Nephron (organoid): Measurements from ENCODE around the gene AOPEP.
A peak's percentile ranks its signal among the peaks of the same experiment; 100 is the strongest.
"Not testable (repeated sequence)": the region's sequence is repeated elsewhere in the genome, so short reads cannot be mapped to it uniquely, and the experiment has no call there.

Experiments
- H3K27ac Mint-ChIP-seq, 3 experiments: 2 replicates each; pipeline ENCODE4 v1.8.0; 2020; ENCODE audit warnings: mixed read lengths in 3 of 3, mild to moderate bottlenecking in 2 of 3, moderate library complexity in 1 of 3
- H3K27me3 Mint-ChIP-seq: 2 replicates; pipeline ENCODE4 v1.8.0; 2021; ENCODE audit warnings: low read depth, mild to moderate bottlenecking, moderate library complexity, mixed read lengths
- H3K36me3 Mint-ChIP-seq: 2 replicates; pipeline ENCODE4 v1.8.0; 2020; ENCODE audit warnings: low read depth, mixed read lengths
- H3K4me1 Mint-ChIP-seq: 2 replicates; pipeline ENCODE4 v1.8.0; 2020; ENCODE audit warnings: mixed read lengths
- H3K4me3 Mint-ChIP-seq, 3 experiments: 2 replicates each; pipeline ENCODE4 v1.8.0; 2020; ENCODE audit warnings: mild to moderate bottlenecking in 3 of 3, mixed read lengths in 3 of 3, moderate library complexity in 2 of 3
- H3K9me3 Mint-ChIP-seq: 2 replicates; pipeline ENCODE4 v1.8.0; 2020; ENCODE audit warnings: mixed read lengths
- CTCF ChIP-seq, 3 experiments: fragments of 200-600 bp; sonication (generic); IDR thresholded peaks; one replicate each; pipeline ENCODE4 v1.5.0; 2021; ENCODE audit warnings: antibody characterized with exemption in 3 of 3; ENCODE audit not compliant: unreplicated experiment in 3 of 3

AOPEP gene

GRCh38 chr9:94937214-94937903 lies 210.9 kb downstream of the AOPEP start:
- TF ChIP-seq CTCF (IDR thresholded peaks at IDR 0.05; ENCODE audit: unreplicated experiment in 3 of 3): no peak

GRCh38 chr9:94938384-94938783 lies 211.9 kb downstream of the AOPEP start:
- no peaks in the 10 kb centered on the region for H3K9me3 Mint-ChIP-seq
- H3K36me3 Mint-ChIP-seq: peaks cover 16% of the 10 kb centered on the region
- H3K4me3 Mint-ChIP-seq: no peak overlapping the region
- no peak for TF ChIP-seq CTCF (IDR thresholded peaks at IDR 0.05; ENCODE audit: unreplicated experiment in 3 of 3)
- H3K27me3 Mint-ChIP-seq: no peaks in the 10 kb centered on the region
- H3K27ac Mint-ChIP-seq: peak overlapping the region in 1 of 3 experiments; percentile 45
- H3K4me1 Mint-ChIP-seq: peaks cover 30% of the 10 kb centered on the region

More at GRCh38 chr9:94937214-94937903, 210.9 kb downstream of the AOPEP start:
- Mint-ChIP-seq H3K27ac (peak overlapping the region in 2 of 3 experiments; percentile 57 to 65), H3K9me3 (no peaks in the 10 kb centered on the region), H3K36me3 (peaks cover 16% of the 10 kb centered on the region), H3K4me3 (no peak overlapping the region), H3K4me1 (peaks cover 36% of the 10 kb centered on the region), H3K27me3 (no peaks in the 10 kb centered on the region)

DNA sequence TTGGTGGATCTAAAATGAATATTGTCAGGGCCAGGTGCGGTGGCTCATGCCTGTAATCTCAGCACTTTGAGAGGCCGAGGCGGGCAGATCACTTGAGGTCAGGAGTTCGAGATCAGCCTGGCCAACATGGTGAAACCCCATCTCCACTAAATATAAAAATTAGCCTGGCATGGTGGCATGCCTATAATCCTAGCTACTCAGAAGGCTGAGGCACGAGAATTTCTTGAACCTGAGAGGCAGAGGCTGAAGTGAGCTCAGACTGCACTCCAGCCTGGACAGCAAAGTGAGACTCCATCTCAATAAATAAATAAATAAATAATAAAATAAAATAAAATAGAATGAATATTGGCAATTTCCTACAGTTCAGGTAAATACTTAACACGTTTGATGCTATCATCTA lies 213.8 kb downstream of the AOPEP start:
- H3K27ac Mint-ChIP-seq, H3K27me3 Mint-ChIP-seq, H3K9me3 Mint-ChIP-seq, H3K4me3 Mint-ChIP-seq: not testable (repeated sequence)
- Mint-ChIP-seq H3K36me3 (peaks cover 16% of the 10 kb centered on the region), H3K4me1 (peaks cover 30% of the 10 kb centered on the region)

GRCh38 chr9:94941211-94941875 lies 214.8 kb downstream of the AOPEP start:
- H3K4me3 Mint-ChIP-seq: peak overlapping the region in 1 of 3 experiments; percentile 19
- peak overlapping the region; percentile 54 to 71 (median 71) for H3K27ac Mint-ChIP-seq
- TF ChIP-seq CTCF (IDR thresholded peaks at IDR 0.05; ENCODE audit: unreplicated experiment in 3 of 3): no peak
- H3K27me3 Mint-ChIP-seq: no peaks in the 10 kb centered on the region
- H3K4me1 Mint-ChIP-seq: peaks cover 30% of the 10 kb centered on the region
- H3K36me3 Mint-ChIP-seq: peaks cover 16% of the 10 kb centered on the region
- H3K9me3 Mint-ChIP-seq: no peaks in the 10 kb centered on the region

- Mint-ChIP-seq H3K9me3 (no peaks in the 10 kb centered on the region), H3K27me3 (no peaks in the 10 kb centered on the region), H3K4me3 (no peak overlapping the region), H3K36me3 (peaks cover 13% of the 10 kb centered on the region), H3K4me1 (peaks cover 40% of the 10 kb centered on the region), H3K27ac (no peak overlapping the region)
- no peak for TF ChIP-seq CTCF (IDR thresholded peaks at IDR 0.05; ENCODE audit: unreplicated experiment in 3 of 3)
These were observed 218.1 kb downstream of the AOPEP start for GRCh38 chr9:94944626-94945025.

- peaks cover 49% of the 10 kb centered on the region for H3K4me1 Mint-ChIP-seq
These were observed 219.0 kb downstream of the AOPEP start for GRCh38 chr9:94945197-94946144.

More at GRCh38 chr9:94945197-94946144, 219.0 kb downstream of the AOPEP start:
- Mint-ChIP-seq H3K4me3 (no peak overlapping the region), H3K9me3 (no peaks in the 10 kb centered on the region), H3K27me3 (no peaks in the 10 kb centered on the region), H3K36me3 (peaks cover 13% of the 10 kb centered on the region), H3K27ac (peak overlapping the region in 2 of 3 experiments; percentile 27 to 58)
- no peak for TF ChIP-seq CTCF (IDR thresholded peaks at IDR 0.05; ENCODE audit: unreplicated experiment in 3 of 3)
